HL-60 (cell line): Measurements from ENCODE around the gene MRAS.

Experiments
- TF ChIP-seq, protein P1 (sequence below): IDR thresholded peaks from one replicate; pipeline ENCODE4 v1.5.1; 2011; ENCODE audit warnings: low read length, control low read depth, inconsistent platforms; ENCODE audit not compliant: insufficient read depth
- TF ChIP-seq, protein P2 (sequence below): IDR thresholded peaks from 2 replicates; pipeline ENCODE4 v1.6.1; 2012; ENCODE audit warnings: low read depth; ENCODE audit not compliant: insufficient replicate concordance

DNA sequence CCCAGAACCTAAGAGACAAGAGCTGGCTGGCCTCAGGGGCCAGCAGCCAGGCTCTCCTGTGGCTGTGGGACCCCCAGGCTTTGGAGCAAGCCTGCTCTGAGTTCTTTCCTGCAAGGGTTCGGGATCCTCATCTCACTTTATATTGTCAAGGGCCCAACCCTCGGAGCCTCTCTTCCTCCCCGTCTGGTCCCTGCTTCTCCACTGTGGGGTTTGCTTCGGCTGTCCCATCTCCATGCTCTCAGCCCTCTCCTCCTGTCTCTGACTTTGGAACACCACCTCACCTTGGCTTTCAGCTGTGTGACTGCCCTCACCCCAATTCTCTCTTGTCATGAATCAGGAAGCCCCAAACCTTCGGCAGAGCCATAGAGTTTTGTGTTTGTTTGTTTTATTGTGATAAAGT is 30.0 kb downstream of the MRAS start:
- TF ChIP-seq, protein P1, sequence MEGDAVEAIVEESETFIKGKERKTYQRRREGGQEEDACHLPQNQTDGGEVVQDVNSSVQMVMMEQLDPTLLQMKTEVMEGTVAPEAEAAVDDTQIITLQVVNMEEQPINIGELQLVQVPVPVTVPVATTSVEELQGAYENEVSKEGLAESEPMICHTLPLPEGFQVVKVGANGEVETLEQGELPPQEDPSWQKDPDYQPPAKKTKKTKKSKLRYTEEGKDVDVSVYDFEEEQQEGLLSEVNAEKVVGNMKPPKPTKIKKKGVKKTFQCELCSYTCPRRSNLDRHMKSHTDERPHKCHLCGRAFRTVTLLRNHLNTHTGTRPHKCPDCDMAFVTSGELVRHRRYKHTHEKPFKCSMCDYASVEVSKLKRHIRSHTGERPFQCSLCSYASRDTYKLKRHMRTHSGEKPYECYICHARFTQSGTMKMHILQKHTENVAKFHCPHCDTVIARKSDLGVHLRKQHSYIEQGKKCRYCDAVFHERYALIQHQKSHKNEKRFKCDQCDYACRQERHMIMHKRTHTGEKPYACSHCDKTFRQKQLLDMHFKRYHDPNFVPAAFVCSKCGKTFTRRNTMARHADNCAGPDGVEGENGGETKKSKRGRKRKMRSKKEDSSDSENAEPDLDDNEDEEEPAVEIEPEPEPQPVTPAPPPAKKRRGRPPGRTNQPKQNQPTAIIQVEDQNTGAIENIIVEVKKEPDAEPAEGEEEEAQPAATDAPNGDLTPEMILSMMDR: no peak
- TF ChIP-seq, protein P2, sequence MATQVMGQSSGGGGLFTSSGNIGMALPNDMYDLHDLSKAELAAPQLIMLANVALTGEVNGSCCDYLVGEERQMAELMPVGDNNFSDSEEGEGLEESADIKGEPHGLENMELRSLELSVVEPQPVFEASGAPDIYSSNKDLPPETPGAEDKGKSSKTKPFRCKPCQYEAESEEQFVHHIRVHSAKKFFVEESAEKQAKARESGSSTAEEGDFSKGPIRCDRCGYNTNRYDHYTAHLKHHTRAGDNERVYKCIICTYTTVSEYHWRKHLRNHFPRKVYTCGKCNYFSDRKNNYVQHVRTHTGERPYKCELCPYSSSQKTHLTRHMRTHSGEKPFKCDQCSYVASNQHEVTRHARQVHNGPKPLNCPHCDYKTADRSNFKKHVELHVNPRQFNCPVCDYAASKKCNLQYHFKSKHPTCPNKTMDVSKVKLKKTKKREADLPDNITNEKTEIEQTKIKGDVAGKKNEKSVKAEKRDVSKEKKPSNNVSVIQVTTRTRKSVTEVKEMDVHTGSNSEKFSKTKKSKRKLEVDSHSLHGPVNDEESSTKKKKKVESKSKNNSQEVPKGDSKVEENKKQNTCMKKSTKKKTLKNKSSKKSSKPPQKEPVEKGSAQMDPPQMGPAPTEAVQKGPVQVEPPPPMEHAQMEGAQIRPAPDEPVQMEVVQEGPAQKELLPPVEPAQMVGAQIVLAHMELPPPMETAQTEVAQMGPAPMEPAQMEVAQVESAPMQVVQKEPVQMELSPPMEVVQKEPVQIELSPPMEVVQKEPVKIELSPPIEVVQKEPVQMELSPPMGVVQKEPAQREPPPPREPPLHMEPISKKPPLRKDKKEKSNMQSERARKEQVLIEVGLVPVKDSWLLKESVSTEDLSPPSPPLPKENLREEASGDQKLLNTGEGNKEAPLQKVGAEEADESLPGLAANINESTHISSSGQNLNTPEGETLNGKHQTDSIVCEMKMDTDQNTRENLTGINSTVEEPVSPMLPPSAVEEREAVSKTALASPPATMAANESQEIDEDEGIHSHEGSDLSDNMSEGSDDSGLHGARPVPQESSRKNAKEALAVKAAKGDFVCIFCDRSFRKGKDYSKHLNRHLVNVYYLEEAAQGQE: no peak
